RPMI8226 (cell line): ENCODE measurements around the gene BACH1.
A peak's percentile ranks its signal among the peaks of the same experiment; 100 is the strongest.

Experiments used
- DNase-seq: peaks from one replicate; pipeline ENCODE4 v3.0.0-alpha.2; 2015

Gene BACH1

DNA sequence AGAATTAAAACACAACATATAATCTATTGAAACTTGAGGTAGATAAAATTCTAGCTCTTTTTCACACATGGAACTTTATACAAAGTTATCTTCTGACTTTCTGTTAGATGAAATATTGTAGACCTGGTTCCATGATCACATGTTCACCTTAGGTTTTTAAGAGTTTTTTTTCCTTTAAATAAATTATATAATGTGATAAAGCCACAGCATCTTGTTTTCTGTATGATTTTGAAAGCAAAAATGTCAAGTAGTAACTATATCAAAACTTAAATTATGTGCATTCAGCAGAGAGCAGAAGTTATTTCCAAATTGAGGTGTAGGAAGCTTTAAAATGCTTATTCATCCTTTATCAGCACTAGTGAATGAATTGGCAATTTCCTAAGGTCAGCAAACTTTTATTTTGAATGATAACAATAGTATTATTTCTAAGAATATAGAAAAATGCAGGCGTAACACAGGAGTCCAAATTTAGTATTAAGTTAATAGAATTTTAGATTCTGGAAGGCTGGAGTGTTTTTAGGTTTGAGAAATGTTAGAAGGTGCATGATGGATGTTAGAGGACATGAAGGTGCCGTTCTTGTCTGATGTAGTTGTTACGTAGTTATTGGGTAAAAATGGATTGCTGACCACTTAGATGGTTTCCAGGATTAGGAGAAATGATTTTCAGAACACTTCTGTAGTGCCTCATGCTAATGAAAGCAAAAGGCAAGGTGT is 17.5 kb downstream of the BACH1 start:
- no peak for DNase-seq

DNA sequence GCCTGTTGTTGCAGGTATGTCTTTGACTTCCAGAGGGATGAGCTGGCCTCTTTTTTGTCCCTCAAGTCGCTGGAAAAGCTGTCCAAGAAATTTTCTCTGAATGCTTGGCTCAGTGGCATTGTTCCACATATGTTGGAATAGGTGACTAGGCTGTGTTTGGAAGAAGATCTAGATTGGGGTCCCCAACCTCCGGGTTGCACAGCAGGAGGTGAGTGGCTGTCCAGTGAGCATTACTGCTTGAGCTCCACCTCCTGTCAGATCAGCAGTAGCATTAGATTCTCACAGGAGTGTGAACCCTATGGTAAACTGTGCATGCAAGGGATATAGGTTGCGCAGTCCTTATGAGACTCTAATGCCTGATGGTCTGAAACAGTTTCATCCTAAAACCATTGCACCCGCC is 18.1 kb downstream of the BACH1 start:
- DNase-seq = no peak

DNA sequence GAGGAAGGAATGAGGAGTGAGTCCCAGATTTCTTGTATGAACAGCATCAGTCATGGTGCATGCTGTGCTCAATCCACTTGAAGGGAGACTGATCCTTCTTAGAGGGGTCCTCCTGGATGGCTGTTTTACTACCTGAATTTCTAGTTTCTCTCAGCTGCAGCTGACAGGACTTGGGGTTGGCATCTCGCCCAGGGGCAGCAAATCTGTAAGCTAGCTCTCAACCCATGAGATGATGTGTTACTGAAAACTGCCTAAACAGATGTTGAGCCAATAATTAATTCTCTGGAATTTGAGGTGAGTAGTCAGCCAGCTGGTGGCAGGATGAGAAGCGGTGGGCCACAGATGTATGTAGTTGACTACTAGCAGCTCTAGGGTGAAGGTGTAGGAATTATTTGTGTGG is 19.6 kb downstream of the BACH1 start:
- DNase-seq = peak; percentile 37

DNA sequence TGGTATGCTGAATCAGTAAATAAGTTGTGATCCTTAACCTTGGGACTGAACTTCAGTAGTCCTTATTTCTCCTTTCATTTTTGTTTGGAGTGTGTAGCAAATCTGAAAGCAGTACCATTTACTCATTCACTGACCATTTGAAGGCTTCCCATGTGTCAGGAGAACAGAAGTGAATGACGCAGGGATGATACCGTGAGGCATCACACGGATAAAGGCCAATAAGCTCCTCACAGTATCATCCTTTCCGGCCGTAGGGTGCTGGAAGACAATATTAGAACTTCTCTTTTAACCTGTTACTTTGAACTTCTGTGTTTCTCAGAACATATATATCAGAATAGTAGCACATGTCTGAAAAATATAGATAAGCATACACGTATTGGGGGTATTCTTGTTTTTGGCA is 21.3 kb downstream of the BACH1 start:
- no peak for DNase-seq

DNA sequence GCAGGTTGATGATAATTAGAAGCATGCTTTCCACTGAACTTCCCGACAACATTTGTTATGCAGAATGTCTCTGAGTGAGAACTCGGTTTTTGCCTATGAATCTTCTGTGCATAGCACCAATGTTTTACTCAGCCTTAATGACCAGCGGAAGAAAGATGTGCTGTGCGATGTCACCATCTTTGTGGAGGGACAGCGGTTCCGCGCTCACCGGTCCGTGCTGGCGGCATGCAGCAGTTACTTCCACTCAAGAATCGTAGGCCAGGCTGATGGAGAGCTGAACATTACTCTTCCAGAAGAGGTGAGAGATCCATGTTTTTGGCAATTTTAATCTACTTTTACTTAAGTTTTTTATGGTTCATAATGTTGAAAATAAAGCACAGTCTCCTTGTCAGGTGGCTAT is 22.5 kb downstream of the BACH1 start:
- no peak for DNase-seq

DNA sequence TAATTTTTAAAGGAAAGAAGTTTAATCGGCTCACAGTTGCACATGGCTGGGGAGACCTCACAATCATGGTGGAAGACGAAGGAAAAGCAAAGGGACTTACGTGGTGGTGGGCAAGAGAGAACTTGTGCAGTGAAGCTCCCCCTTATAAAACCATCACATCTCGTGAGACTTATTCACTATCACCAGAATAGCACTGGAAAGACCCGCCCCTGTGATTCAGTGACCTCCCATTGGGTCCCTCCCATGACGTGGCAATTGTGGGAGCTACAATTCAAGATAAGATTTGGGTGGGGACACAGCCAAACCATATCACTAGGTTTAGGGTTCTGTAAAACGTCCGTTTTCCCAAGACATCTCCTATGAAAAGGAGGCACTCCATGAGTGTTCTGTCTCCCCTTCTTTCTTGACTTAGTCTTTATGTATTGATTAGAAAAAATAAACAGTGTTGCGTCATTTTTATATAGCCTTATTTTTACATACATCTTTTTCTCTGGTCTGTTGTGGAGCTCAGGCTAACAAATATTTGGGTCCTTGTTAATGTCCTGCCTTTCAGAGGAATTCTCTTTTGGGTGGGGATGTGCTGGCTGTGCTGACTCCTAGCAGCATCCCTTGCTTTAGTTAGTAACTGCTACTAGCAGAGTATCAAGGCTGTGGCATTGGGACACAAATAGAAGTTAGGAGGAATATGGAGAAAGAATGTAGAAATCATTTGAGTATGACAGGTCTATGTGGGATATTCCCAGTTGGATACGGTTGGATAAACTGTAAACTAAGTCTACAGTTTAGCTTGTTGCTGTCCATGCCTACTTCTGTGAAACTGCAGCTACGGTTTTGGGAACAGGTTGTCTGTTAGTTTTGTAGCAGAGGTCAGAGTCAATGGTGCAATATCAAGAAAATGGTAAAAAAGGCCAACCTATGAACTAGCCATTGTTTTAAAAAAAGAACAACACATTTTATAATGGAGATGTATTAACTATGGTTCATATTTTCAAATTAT is 23.5 kb downstream of the BACH1 start:
- no peak for DNase-seq

DNA sequence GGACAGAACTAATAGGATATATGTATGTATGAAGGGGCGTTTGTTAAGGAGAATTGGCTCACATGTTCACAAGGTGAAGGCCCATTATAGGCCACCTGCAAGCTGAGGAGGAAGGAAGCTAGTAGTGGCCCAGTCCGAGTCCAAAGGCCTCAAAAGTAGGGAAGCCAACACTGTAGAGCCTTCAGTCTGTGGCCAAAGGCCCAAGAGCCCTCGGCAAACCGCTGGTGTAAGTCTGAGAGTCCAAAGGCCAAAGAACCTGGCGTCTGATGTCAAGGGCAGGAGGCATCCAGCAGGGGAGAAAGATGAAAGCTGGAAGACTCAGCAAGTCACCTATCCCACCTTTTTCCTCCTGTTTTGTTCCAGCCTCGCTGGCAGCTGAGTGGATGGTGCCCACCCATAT is 24.5 kb downstream of the BACH1 start:
- no peak for DNase-seq

DNA sequence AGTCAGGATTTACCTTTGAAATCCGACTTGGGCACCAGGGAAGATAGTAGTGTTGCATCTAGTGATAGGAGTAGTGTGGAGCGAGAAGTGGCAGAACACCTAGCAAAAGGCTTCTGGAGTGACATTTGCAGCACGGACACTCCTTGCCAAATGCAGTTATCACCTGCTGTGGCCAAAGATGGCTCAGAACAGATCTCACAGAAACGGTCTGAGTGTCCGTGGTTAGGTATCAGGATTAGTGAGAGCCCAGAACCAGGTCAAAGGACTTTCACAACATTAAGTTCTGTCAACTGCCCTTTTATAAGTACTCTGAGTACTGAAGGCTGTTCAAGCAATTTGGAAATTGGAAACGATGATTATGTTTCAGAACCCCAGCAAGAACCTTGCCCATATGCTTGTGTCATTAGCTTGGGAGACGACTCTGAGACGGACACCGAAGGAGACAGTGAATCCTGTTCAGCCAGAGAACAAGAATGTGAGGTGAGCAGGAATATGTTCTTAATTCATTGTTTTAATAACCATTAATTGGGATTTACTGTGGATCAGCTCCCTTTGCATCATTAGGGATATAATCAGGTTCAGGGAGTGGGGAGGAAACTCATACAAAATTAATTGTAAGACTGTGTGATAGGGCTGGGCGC is 28.3 kb downstream of the BACH1 start:
- no peak for DNase-seq

DNA sequence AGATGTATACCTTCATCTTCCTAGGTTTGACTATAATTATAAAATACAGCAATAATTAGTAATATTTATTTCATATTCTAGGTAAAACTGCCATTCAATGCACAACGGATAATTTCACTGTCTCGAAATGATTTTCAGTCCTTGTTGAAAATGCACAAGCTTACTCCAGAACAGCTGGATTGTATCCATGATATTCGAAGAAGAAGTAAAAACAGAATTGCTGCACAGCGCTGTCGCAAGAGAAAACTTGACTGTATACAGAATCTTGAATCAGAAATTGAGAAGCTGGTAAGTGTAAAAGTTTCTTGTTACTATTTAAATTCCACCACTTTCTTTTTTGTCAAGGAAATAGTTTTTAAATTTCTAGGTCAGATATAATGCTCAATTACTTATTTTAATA is 30.7 kb downstream of the BACH1 start:
- DNase-seq = no peak

DNA sequence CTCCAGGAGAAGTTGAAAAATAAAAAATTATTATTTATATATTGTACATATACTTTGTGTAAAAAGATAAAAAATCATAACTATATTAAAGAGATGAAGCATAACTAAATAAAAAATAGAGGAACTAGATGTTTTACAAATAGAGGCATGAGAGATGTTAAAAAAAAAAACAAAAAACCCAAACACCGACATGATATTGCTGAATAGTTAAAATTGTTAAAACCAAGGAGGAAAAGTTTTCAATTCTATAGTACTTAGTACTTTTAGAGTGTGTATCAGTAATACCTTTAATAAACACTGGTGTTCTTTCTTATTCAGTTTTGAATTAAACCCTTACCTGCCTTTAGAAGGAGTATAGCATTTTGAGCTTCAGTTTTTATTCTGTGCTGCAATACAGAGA is 32.1 kb downstream of the BACH1 start:
- DNase-seq = no peak

DNA sequence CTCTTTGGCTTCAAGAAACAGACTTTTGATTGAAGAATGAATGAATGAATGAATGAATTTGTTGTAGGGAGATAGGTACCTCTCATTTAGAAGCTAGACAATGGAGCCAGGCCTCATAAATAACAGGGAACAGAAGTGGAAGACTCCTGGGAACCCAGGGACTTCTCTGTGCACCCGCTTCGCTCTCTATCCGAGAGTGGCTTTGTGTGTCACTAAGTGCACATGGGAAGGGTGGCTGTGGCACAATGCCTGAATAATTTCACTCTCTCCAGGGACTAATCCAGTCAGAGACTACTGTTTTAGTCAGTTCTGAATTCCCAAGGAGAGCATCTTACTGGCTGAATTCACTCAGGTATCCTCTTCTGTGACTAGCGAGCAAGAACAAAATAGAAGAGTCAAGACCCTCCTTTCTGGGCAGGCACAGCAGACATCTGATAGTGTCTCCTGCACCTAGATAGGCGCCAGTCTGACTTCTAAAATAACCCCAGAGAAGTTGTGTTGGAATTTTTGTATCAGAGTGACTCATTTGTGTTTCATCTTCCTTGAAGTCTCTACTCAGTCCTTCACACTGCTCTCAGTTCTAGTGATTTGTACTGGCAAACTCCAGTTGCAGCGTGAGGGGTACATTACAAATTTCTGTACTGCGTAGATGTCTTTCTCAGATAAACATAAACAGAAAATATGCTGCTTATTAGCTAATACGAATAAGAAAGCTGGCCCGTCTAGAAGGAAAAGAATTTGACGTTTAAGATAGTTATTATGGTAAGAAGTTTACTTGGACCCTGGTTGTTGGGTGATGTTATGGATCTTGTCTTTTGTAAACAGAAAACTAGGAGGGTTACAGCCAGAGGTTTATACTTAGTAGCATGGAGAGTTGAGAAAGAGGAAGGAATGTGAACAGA is 34.0 kb downstream of the BACH1 start:
- no peak for DNase-seq

DNA sequence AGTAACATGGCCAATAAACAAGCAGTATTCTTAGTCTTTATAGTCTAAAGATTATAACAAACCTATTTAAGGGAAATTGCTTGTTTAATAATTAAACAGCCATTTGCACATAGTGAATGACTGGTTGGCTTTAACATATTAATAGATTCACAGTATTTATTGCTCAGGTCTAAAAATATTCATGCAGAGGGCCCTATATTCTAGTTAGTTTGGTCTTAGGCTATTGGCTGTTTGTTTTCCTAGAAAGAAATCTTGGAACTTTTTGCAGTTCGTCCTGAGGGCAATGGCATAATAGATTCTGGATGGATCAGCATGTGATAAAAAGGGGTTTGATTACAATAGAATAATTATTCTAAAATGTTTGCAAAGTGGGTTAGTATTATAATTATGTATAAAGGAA is 34.7 kb downstream of the BACH1 start:
- no peak for DNase-seq

DNA sequence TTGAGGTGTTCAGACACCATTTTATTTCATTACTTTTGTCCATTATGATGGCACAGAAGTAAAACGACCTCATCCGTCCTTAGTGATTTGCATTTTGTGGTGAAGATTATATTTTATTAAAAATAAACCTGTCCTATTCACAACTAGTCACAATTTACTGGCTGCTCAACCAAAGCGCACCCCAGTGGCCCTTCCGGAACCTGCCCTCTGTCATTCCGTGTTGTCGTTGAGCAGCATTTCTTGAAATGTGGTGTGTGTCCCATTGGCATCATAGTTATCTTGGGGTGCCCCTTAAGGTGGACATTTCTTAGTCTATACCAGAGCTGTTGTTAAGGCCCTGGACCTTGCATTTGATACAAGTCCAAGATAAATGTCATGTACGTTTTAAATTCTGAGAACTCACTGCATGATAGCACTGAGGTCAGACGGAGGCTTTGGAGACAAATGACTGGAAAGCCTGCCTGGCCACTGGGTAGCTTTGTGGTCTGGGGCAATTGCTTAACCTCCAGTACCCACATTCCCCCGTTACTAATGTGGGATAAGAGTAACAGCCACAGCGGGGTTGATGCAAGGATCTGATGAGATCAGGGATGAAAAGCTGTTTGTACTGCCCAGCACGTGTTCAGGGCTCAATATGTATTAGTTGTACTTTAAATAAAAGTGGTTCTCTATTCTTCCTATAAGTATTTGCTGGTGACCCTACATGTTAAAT is 36.2 kb downstream of the BACH1 start:
- DNase-seq = no peak

DNA sequence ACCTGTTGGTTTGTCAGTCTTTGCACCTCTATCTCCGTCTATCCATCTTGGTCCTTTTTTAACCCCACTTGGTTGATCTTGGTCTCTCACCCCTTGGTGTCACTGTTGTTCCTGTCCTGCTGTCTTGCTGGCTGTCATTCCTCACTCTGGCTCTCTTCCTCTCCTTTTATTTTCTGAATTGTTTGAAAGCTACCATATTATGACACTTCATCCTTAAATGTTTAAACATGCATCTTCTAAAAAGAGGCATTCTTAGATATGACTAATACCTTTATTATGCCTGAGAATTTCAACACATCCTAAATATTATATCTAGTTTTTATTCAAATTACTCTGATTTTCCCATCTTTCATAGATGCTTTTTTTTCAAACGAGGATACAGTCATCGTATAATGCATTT is 37.0 kb downstream of the BACH1 start:
- DNase-seq = no peak

DNA sequence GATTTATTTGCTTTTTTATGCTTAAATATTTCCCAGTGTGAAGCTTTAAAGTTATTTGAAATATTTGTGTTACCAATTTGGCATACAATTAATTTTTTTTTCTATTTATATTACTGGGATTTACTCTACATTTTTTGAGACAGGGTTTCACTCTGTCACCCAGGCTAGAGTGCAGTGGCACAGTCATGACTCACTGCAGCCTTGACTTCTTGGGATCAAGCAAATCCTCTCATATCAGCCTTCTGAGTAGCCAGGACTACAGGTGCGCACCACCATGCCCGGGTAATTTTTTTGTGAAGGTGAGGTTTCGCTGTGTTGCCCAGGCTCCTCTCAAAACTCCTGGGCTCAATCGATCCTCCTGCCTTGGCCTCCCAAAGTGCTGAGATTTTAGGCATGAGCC is 39.5 kb downstream of the BACH1 start:
- no peak for DNase-seq

DNA sequence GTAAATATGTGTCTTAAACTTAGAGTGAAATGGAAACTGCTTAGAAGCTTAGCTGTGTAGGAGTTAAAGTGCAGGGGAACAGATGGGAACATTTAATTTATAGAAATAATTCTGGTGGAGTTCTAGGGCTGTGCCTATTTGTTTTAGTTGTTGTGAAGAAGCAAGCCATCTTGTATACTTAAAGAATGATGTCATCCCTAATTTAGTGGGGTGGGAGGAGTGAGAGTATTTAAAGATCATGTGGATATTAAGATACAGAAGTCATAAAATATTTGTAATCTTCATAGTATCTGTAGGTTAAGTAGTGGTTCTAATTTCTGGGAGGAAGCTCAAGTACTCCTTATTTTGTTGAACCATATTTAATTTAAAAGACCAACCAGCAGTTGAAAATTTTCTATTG is 41.5 kb downstream of the BACH1 start:
- DNase-seq = no peak

DNA sequence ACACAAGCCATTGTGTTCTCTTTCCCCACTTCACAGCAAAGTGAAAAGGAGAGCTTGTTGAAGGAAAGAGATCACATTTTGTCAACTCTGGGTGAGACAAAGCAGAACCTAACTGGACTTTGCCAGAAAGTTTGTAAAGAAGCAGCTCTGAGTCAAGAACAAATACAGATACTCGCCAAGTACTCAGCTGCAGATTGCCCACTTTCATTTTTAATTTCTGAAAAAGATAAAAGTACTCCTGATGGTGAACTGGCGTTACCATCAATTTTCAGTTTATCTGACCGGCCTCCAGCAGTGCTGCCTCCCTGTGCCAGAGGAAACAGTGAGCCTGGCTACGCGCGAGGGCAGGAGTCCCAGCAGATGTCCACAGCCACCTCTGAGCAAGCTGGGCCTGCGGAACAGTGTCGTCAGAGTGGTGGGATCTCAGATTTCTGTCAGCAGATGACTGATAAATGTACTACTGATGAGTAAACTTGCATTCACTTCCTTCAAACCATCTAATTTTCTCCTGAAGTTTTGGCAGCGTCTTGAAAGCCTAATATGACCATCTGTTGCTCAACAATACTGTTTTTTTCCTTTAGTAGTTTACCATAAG is 43.7 kb downstream of the BACH1 start:
- DNase-seq = no peak

DNA sequence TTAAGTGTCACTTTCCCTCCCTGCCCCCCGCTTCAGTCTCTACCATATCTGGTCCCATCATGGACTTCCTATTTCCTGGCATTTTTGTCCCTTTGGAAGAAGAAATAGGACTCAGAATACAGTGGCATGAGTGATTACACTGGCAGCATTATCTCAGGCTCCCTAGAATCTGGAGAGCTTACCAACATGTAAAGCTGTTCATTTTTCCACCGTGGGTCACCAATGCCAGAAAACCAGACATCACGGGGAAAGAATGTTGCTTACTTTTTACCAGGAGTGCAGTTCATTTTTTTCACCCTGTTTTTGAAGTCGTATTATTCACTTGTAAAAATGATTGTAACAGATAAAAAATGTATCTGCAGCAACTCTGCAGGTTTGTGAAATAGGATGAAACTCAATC is 44.8 kb downstream of the BACH1 start:
- no peak for DNase-seq

DNA sequence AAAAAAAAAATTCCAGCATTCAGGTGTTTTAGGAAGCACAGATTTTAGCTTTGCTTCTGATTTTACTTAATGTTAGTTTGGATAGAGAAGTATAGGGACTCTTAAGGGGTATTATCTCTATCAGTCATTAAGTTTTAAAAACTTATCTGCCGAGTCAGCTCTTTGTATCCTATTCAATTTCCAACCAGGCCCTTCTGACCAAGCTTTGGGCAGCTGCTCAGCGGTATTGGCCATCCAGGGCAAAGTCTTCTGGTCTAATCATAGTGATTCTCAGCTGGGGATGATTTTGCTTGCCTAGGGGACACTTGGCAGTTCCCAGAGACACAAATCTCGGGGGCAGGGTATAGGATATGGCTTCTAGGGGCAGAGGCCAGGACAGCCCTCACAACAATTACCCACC is 47.6 kb downstream of the BACH1 start:
- no peak for DNase-seq

DNA sequence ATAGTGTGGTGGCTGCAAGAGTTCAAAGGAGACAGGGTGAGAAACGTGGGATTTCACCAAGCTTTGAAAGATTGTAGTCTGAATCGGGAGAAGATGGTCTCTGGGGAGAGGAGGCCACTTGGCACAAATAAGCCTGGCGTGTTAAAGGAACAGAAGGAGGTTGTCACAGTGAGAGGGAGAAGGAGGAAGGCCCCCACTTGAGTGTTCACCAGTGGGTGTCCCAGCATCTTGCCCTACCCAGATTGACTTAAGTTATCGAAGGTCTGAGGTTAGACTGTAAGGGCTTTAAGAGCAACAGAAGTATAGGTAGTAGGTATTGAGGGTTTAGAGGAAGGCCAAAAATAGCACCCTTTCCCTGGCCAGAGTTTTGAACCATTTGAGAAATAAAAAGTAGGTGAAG is 48.0 kb downstream of the BACH1 start:
- DNase-seq = no peak

DNA sequence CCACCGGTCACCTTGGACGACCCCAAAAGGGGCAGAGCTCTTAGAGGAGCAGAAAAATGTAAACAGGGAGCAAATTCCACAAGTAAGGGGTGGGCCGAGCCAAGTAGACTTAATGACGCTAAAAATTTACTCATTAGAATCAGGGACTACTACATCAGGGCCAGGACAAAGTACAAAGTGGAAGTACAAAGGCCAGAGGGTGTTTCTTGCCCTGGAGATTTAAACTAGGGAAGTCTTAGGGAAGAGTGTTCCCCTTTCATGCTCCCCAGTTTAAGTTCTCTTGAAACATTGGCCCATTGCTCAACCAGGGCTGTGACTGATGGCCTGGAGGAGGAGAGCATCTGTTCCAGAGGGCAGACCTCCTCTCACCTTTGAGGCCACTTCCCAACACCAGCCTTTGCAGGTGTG is 48.6 kb downstream of the BACH1 start:
- DNase-seq = no peak

DNA sequence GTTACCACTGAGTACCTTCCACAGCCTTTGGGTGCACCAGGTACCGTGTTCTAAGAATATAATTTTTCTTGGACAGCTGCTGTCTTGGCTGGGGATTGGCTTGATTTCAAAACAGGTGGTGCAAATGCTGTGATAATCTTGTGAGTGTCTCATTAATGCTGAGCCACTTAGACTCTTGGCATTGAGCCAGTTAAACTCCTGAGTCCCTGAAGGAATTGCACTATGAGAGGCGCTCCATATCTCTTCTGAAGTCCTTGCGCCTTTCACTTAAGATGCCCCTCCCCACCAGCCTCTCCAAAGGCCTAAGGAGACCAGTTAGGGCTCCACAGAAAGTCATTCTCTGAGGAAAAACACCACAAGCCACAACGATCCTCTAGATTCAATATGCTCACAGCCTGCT is 51.0 kb downstream of the BACH1 start:
- no peak for DNase-seq
